GM23248 (cell line): ENCODE measurements around the gene CCDC102A.

ENCODE experiments used
- EZH2 ChIP-seq: fragments of 200-600 bp; sonication (generic); IDR thresholded peaks from 2 replicates; pipeline ENCODE4 v1.6.1; 2018; ENCODE audit warnings: antibody characterized with exemption, mild to moderate bottlenecking; ENCODE audit not compliant: insufficient read depth, poor library complexity, severe bottlenecking
- EZH2phosphoT487 ChIP-seq: fragments of 200-600 bp; sonication (generic); IDR thresholded peaks from 2 replicates; pipeline ENCODE4 v1.6.1; 2018; ENCODE audit warnings: antibody characterized with exemption, moderate library complexity, mild to moderate bottlenecking, low read depth; ENCODE audit not compliant: insufficient read depth

- TF ChIP-seq EZH2 = no peak
- TF ChIP-seq EZH2phosphoT487 = no peak
These were observed 1.9 kb upstream of the CCDC102A start for GRCh38 chr16:57538235-57538721.
